Mammary epithelial cell (primary cell): ENCODE measurements around the gene GPC5.

ENCODE experiments used
- EZH2 ChIP-seq: IDR thresholded peaks from 2 replicates; pipeline ENCODE4 v1.6.1; 2012; ENCODE audit warnings: low read length, inconsistent platforms, borderline replicate concordance
- TF ChIP-seq, protein P1 (sequence below), 2 donors: IDR thresholded peaks in 1 of 2; conservative IDR thresholded peaks in 1 of 2; 2 replicates each; pipeline ENCODE4 v1.5.1; 2011 to 2012; ENCODE audit warnings: inconsistent platforms in 2 of 2, low read length in 2 of 2, mild to moderate bottlenecking in 2 of 2, control low read depth in 1 of 2, low read depth in 1 of 2; ENCODE audit not compliant: insufficient read depth in 1 of 2; ENCODE audit errors: extremely low read depth in 1 of 2

DNA sequence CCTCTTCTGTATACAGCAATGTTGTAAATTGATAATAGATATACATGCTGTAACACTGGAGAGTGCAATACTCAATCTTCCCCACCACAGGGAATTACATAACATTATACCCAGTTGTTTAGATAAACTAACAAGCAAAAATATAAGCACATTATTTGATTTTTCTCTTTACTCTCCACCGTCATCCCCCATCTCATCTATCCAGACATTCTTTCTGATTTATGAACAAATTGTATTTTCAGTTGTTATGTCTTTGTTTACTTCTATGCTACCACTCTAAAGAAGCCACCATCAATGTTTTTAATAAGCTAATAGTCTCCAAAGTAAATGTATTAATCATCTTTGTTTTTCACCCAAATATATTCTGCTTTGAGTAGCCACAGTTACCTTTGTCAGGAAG lies 1337.5 kb downstream of the GPC5 start:
- TF ChIP-seq, protein P1, sequence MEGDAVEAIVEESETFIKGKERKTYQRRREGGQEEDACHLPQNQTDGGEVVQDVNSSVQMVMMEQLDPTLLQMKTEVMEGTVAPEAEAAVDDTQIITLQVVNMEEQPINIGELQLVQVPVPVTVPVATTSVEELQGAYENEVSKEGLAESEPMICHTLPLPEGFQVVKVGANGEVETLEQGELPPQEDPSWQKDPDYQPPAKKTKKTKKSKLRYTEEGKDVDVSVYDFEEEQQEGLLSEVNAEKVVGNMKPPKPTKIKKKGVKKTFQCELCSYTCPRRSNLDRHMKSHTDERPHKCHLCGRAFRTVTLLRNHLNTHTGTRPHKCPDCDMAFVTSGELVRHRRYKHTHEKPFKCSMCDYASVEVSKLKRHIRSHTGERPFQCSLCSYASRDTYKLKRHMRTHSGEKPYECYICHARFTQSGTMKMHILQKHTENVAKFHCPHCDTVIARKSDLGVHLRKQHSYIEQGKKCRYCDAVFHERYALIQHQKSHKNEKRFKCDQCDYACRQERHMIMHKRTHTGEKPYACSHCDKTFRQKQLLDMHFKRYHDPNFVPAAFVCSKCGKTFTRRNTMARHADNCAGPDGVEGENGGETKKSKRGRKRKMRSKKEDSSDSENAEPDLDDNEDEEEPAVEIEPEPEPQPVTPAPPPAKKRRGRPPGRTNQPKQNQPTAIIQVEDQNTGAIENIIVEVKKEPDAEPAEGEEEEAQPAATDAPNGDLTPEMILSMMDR (conservative IDR thresholded peaks at IDR 0.05 in 1 of 2, IDR thresholded peaks at IDR 0.05 in 1 of 2; ENCODE audit: extremely low read depth in 1 of 2, insufficient read depth in 1 of 2, low read depth in 1 of 2, low read length in 2 of 2), result no peak
- no peak for TF ChIP-seq EZH2
